ENCODE data around the gene ABTB2.

ABTB2 gene

DNA sequence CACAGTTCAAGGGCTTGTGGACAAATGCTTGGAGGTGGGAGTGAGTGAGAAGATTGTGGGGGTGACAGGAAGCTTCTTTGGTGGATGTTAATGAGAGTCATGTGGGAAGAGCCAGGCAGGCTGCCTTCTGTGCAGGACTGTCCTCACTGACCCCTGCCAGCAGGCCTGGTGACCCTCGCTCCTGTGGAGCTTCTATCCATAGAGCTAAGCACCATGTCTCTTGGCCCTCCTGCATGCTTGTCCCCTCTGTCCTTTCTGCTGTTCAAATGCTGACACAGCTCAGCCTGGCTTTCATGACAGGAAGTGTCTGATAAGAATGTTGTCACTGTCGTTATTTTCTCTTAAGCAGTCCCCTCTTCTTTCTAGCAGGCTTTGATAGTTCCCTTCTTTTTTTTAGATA lies 214.8 kb downstream of the ABTB2 start:
- DNase-seq, result no peak
- H3K4me3 Mint-ChIP-seq, result no peak overlapping the region
- H3K9me3 Mint-ChIP-seq, result no peaks in the 10 kb centered on the region
- ATAC-seq, result no peak
- H3K36me3 Mint-ChIP-seq (ENCODE audit: low read depth), result peaks cover 72% of the 10 kb centered on the region
- no peaks in the 10 kb centered on the region for H3K4me1 Mint-ChIP-seq
- no peaks in the 10 kb centered on the region for H3K27me3 Mint-ChIP-seq
- no peak overlapping the region for H3K27ac Mint-ChIP-seq

GRCh38 chr11:34140149-34140548 lies 217.7 kb downstream of the ABTB2 start:
- no peak overlapping the region for H3K4me3 Mint-ChIP-seq
- DNase-seq, result no peak
- no peaks in the 10 kb centered on the region for H3K4me1 Mint-ChIP-seq
- no peak for ATAC-seq
- H3K36me3 Mint-ChIP-seq (ENCODE audit: low read depth), result peaks cover 74% of the 10 kb centered on the region
- no peaks in the 10 kb centered on the region for H3K27me3 Mint-ChIP-seq
- H3K9me3 Mint-ChIP-seq, result no peaks in the 10 kb centered on the region
- H3K27ac Mint-ChIP-seq, result no peak overlapping the region

DNA sequence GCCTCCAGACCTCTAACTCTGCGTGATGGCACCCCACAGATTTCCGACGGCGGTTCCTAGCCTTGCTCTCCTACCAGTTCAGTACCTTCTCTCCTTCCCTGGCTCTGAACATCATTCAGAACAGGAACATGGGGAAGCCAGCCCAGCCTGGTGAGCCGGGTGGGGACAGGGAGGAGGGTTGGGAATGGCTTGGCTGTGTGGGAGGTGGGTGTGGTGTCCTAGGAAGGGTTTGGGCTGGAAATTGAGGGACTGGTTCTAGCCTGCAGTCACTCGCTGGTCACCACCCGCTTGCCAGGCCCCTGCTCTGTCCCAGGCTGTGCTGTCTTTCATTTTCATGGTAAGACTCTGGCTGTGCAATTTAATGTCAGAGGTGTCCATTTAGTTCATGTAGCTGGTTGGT lies 218.5 kb downstream of the ABTB2 start:
- peaks cover 73% of the 10 kb centered on the region for H3K36me3 Mint-ChIP-seq (ENCODE audit: low read depth)
- no peaks in the 10 kb centered on the region for H3K9me3 Mint-ChIP-seq
- no peak overlapping the region for H3K27ac Mint-ChIP-seq
- H3K27me3 Mint-ChIP-seq, result no peaks in the 10 kb centered on the region
- DNase-seq, result no peak
- no peaks in the 10 kb centered on the region for H3K4me1 Mint-ChIP-seq
- no peak for ATAC-seq
- H3K4me3 Mint-ChIP-seq, result no peak overlapping the region

DNA sequence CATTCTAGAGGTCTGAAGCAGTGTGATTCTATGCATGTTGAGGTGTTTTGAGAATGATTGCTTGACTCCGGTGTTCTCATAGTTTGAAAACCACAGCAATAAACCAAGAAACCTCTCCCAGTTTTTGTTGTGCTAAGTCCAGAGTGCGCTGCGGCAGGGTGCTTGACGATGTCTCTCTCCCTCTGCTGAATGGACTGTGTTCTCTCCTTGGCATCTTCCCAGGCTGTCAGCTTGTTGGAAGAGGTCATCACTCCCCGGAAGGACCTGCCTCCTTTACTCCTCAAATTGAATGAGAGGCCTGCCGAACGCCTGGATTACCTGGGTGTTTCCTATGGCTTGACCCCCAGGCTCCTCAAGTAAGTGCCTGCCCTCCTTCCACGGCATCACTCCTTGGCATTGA lies 221.4 kb downstream of the ABTB2 start:
- DNase-seq (no peak), ATAC-seq (no peak)
- no peak overlapping the region for H3K4me3 Mint-ChIP-seq
- H3K9me3 Mint-ChIP-seq, result no peaks in the 10 kb centered on the region
- H3K36me3 Mint-ChIP-seq (ENCODE audit: low read depth), result peaks cover 70% of the 10 kb centered on the region
- H3K27ac Mint-ChIP-seq, result no peak overlapping the region
- H3K27me3 Mint-ChIP-seq, result no peaks in the 10 kb centered on the region
- no peaks in the 10 kb centered on the region for H3K4me1 Mint-ChIP-seq

- H3K4me1 Mint-ChIP-seq, result no peaks in the 10 kb centered on the region
- H3K36me3 Mint-ChIP-seq (ENCODE audit: low read depth), result peaks cover 70% of the 10 kb centered on the region
- H3K9me3 Mint-ChIP-seq, result no peaks in the 10 kb centered on the region
- ATAC-seq (no peak), DNase-seq (no peak)
- H3K27ac Mint-ChIP-seq, result no peak overlapping the region
- no peak overlapping the region for H3K4me3 Mint-ChIP-seq
- H3K27me3 Mint-ChIP-seq, result no peaks in the 10 kb centered on the region
Measured at GRCh38 chr11:34135439-34135838, 222.4 kb downstream of the ABTB2 start.

- H3K4me1 Mint-ChIP-seq, result no peaks in the 10 kb centered on the region
- no peaks in the 10 kb centered on the region for H3K9me3 Mint-ChIP-seq
- no peak for DNase-seq
- ATAC-seq, result no peak
- H3K36me3 Mint-ChIP-seq (ENCODE audit: low read depth), result peaks cover 72% of the 10 kb centered on the region
- no peaks in the 10 kb centered on the region for H3K27me3 Mint-ChIP-seq
- H3K27ac Mint-ChIP-seq, result no peak overlapping the region
- no peak overlapping the region for H3K4me3 Mint-ChIP-seq
Measured at GRCh38 chr11:34134765-34135164, 223.0 kb downstream of the ABTB2 start.

- DNase-seq (no peak), ATAC-seq (no peak)
- Mint-ChIP-seq H3K27ac (no peak overlapping the region), H3K36me3 (ENCODE audit: low read depth) (peaks cover 71% of the 10 kb centered on the region), H3K4me3 (no peak overlapping the region), H3K9me3 (no peaks in the 10 kb centered on the region), H3K4me1 (no peaks in the 10 kb centered on the region), H3K27me3 (no peaks in the 10 kb centered on the region)
Measured at GRCh38 chr11:34132261-34132965, 225.4 kb downstream of the ABTB2 start.

GRCh38 chr11:34128824-34129223 lies 229.0 kb downstream of the ABTB2 start:
- peaks cover 79% of the 10 kb centered on the region for H3K36me3 Mint-ChIP-seq (ENCODE audit: low read depth)
- DNase-seq, result no peak

GRCh38 chr11:34126959-34127848 lies 230.6 kb downstream of the ABTB2 start:
- no peaks in the 10 kb centered on the region for H3K9me3 Mint-ChIP-seq
- no peak overlapping the region for H3K27ac Mint-ChIP-seq
- ATAC-seq (no peak), DNase-seq (no peak)
- H3K4me3 Mint-ChIP-seq, result no peak overlapping the region
- H3K27me3 Mint-ChIP-seq, result no peaks in the 10 kb centered on the region
- no peaks in the 10 kb centered on the region for H3K4me1 Mint-ChIP-seq
- peaks cover 76% of the 10 kb centered on the region for H3K36me3 Mint-ChIP-seq (ENCODE audit: low read depth)

More at GRCh38 chr11:34128824-34129223, 229.0 kb downstream of the ABTB2 start:
- Mint-ChIP-seq H3K4me3 (no peak overlapping the region), H3K27ac (no peak overlapping the region), H3K9me3 (no peaks in the 10 kb centered on the region), H3K4me1 (no peaks in the 10 kb centered on the region), H3K27me3 (no peaks in the 10 kb centered on the region)
- no peak for ATAC-seq

DNA sequence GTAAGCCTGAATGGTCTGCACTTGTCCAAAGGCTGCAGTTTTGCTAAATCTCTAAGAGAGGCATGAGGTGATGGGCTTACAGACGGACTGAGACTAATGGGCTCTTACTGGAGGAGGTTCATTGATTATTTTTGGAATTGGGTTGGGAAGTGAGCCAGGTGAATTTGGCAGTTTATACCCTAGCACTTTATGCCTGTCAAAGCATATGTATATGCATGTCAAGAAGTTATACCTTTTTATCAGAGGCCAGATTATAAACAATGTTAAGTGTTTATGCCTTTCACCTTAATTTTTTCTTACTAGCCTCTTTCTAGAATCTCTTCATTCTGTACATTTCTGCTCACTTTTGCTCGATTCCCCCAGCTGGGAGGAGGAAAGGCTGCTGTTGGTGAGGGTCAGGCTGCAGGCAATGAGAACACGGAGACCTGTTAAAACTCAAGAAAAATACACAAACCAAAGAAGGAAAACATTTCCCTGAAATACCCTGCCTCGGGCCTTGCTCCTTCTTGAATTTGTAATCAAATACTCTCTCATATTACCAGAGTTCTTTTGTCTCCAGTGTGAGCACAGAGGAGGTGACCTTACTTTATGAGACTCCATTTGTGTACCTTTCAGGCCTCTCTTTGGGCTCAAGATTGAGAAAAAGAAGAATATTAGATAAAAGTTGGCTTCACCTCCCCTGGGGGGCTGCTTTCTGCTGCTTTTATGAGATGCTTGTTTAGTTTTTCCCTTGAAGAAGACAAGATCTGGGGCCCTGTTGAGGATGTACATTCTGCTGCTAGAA lies 232.7 kb downstream of the ABTB2 start:
- ATAC-seq (no peak), DNase-seq (no peak)
- no peak overlapping the region for H3K27ac Mint-ChIP-seq
- H3K27me3 Mint-ChIP-seq, result no peaks in the 10 kb centered on the region
- H3K4me3 Mint-ChIP-seq, result no peak overlapping the region
- H3K36me3 Mint-ChIP-seq (ENCODE audit: low read depth), result peaks cover 79% of the 10 kb centered on the region
- H3K9me3 Mint-ChIP-seq, result no peaks in the 10 kb centered on the region
- H3K4me1 Mint-ChIP-seq, result no peaks in the 10 kb centered on the region

DNA sequence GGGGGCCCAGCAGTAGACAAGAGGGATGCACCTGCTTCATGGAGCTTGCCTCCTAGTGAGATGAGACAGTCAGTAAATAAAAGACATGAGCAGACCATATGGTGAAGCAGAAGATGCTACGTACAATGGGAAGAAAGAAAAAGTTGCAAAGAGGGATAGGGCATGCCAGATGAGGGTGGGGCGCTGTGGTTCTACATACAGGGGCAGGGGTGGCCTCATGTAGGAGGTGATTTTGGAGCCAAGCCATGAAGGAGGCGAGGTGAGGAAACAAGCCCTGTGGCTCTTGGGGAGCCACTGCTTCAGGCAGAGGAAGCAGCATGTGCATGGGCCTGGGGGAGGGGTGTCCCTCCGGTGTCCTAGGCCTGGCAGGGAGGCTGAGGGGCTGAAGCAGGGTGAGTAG lies 237.2 kb downstream of the ABTB2 start:
- Mint-ChIP-seq H3K36me3 (ENCODE audit: low read depth) (peaks cover 68% of the 10 kb centered on the region), H3K4me1 (peaks cover 2% of the 10 kb centered on the region), H3K4me3 (no peak overlapping the region), H3K9me3 (no peaks in the 10 kb centered on the region), H3K27ac (no peak overlapping the region), H3K27me3 (no peaks in the 10 kb centered on the region)
- DNase-seq (no peak), ATAC-seq (no peak)

- Mint-ChIP-seq H3K4me1 (no peaks in the 10 kb centered on the region), H3K4me3 (no peak overlapping the region), H3K27me3 (no peaks in the 10 kb centered on the region), H3K9me3 (no peaks in the 10 kb centered on the region), H3K27ac (no peak overlapping the region), H3K36me3 (ENCODE audit: low read depth) (peaks cover 68% of the 10 kb centered on the region)
- DNase-seq, result no peak
- ATAC-seq, result no peak
Measured at GRCh38 chr11:34114471-34114870, 243.3 kb downstream of the ABTB2 start.

GRCh38 chr11:34114014-34114413 lies 243.8 kb downstream of the ABTB2 start:
- no peak for ATAC-seq
- no peaks in the 10 kb centered on the region for H3K9me3 Mint-ChIP-seq
- peaks cover 72% of the 10 kb centered on the region for H3K36me3 Mint-ChIP-seq (ENCODE audit: low read depth)
- DNase-seq, result no peak
- H3K27ac Mint-ChIP-seq, result no peak overlapping the region
- no peaks in the 10 kb centered on the region for H3K27me3 Mint-ChIP-seq
- no peak overlapping the region for H3K4me3 Mint-ChIP-seq
- no peaks in the 10 kb centered on the region for H3K4me1 Mint-ChIP-seq

DNA sequence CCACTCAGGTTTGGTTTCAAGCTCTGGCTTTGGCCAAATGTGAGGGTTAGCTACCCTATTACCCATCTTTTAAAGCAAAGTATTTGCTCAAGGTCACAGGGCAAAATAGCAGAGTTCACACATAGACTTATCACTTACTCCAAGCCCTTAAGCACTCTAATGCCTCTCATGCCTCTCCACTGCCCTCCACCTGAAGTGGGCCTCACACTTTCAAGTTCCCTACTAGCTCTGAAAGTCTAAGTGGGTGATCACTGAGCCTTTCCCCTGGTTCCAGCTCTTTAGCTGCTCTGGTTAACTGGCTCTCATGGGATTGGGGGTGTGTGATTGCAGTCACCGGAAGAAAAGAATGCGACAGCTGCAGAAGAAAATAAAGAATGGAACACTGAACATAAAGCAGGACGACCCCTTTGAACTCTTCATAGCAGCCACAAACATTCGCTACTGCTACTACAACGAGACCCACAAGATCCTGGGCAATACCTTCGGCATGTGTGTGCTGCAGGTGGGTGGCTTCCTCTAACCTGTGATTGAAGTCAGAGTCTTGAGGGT lies 246.0 kb downstream of the ABTB2 start:
- no peak overlapping the region for H3K4me3 Mint-ChIP-seq
- peaks cover 15% of the 10 kb centered on the region for H3K4me1 Mint-ChIP-seq
- H3K9me3 Mint-ChIP-seq, result no peaks in the 10 kb centered on the region
- ATAC-seq (no peak), DNase-seq (no peak)
- no peak overlapping the region for H3K27ac Mint-ChIP-seq
- H3K36me3 Mint-ChIP-seq (ENCODE audit: low read depth), result peaks cover 76% of the 10 kb centered on the region
- H3K27me3 Mint-ChIP-seq, result no peaks in the 10 kb centered on the region
